H1 (cell line): ENCODE data around the gene GUCY1A2. TPM values are rescaled to one million over a fixed set of nuclear protein-coding genes. Genes with fewer than 3 reads are reported as not detected.

Source experiments
- CTCF ChIA-PET: fragments of 300-600 bp; sonication (Branson Sonifier 250); formaldehyde crosslinking; loops from one replicate; lab custom pipeline; 2021; ENCODE audit not compliant: partially characterized antibody; lab: Charles Lee
- POLR2A ChIA-PET: fragments of 300-600 bp; sonication (Branson Sonifier 250); formaldehyde crosslinking; loops from one replicate; lab custom pipeline; 2021; ENCODE audit warnings: inconsistent platforms; ENCODE audit not compliant: partially characterized antibody; lab: Charles Lee
- DNase-seq, 2 experiments: peaks; one replicate each; pipeline versions ENCODE4 v3.0.0 to v3.0.0-alpha.2; 2010 to 2022; ENCODE audit warnings: low spot score in 2 of 2, low read depth in 1 of 2, mixed read lengths in 1 of 2
- FAIRE-seq: peaks from 2 replicates; lab custom pipeline; 2011; peaks lifted over from hg19 to GRCh38; lab: Jason Lieb, UNC
- H2AFZ ChIP-seq: 2 replicates; pipeline ENCODE4 v1.8.1; 2012; ENCODE audit warnings: low read length, inconsistent platforms
- H2AK5ac ChIP-seq: 2 replicates; pipeline ENCODE4 v1.6.1; 2013; ENCODE audit warnings: low read depth, low read length
- H2BK120ac ChIP-seq: replicated peaks from 2 replicates; pipeline ENCODE3; 2013; ENCODE audit warnings: low read depth, low read length, inconsistent platforms
- H2BK12ac ChIP-seq: 2 replicates; pipeline ENCODE4 v1.6.1; 2013; ENCODE audit warnings: low read depth, low read length
- H2BK15ac ChIP-seq: 2 replicates; pipeline ENCODE4 v1.6.1; 2013; ENCODE audit warnings: low read length
- H2BK20ac ChIP-seq: 2 replicates; pipeline ENCODE4 v1.6.1; 2013; ENCODE audit warnings: low read length
- H2BK5ac ChIP-seq: 2 replicates; pipeline ENCODE4 v1.6.1; 2013; ENCODE audit warnings: low read depth, low read length
- H3K14ac ChIP-seq: 2 replicates; pipeline ENCODE4 v1.6.1; 2013; ENCODE audit warnings: inconsistent platforms; ENCODE audit not compliant: insufficient read length
- H3K18ac ChIP-seq: 2 replicates; pipeline ENCODE4 v1.6.1; 2013; ENCODE audit warnings: low read length; ENCODE audit errors: extremely low read depth
- H3K23ac ChIP-seq: 2 replicates; pipeline ENCODE4 v1.6.1; 2013; ENCODE audit warnings: inconsistent platforms; ENCODE audit not compliant: insufficient read length
- H3K23me2 ChIP-seq: 2 replicates; pipeline ENCODE4 v1.6.1; 2013; ENCODE audit warnings: low read depth, low read length
- H3K27ac ChIP-seq: 2 replicates; pipeline ENCODE4 v1.6.1; 2011; ENCODE audit warnings: low read depth, low read length, inconsistent platforms
- H3K27me3 ChIP-seq, 4 experiments: replicated peaks in 1 of 4; 1 replicate in 1 of 4; 2 replicates in 3 of 4; pipeline versions ENCODE4 v1.6.1 to v1.8.1; 2011 to 2013; ENCODE audit warnings: low read length in 3 of 4, mild to moderate bottlenecking in 3 of 4, inconsistent platforms in 2 of 4, mixed read lengths in 2 of 4, moderate library complexity in 1 of 4; ENCODE audit not compliant: control insufficient read depth in 3 of 4, insufficient read depth in 3 of 4; ENCODE audit errors: extremely low read depth in 1 of 4
- H3K36me3 ChIP-seq, 4 experiments: 2 replicates each; pipeline versions ENCODE4 v1.6.1 to v1.8.1; 2011 to 2013; ENCODE audit warnings: mild to moderate bottlenecking in 4 of 4, low read length in 3 of 4, moderate library complexity in 2 of 4, control low read depth in 1 of 4, inconsistent platforms in 1 of 4; ENCODE audit not compliant: insufficient read depth in 4 of 4, control insufficient read depth in 2 of 4
- H3K4ac ChIP-seq: replicated peaks from 2 replicates; pipeline ENCODE3; 2013; ENCODE audit warnings: low read length, low read depth, mixed read lengths, inconsistent platforms; ENCODE audit not compliant: insufficient read length
- H3K4me1 ChIP-seq, 4 experiments: replicated peaks in 1 of 4; 1 replicate in 1 of 4; 2 replicates in 3 of 4; pipeline versions ENCODE4 v1.6.1 to v1.8.1; 2011 to 2013; ENCODE audit warnings: low read length in 3 of 4, inconsistent platforms in 2 of 4, mixed read lengths in 1 of 4; ENCODE audit not compliant: insufficient read depth in 4 of 4, control insufficient read depth in 3 of 4
- H3K4me2 ChIP-seq, 2 experiments: 2 replicates each; pipeline versions ENCODE4 v1.6.1 to v1.8.1; 2011 to 2013; ENCODE audit warnings: low read depth in 2 of 2, low read length in 2 of 2, control low read depth in 1 of 2, inconsistent platforms in 1 of 2, mild to moderate bottlenecking in 1 of 2; ENCODE audit not compliant: insufficient read depth in 1 of 2
- H3K4me3 ChIP-seq, 4 experiments: fragments of 200-600, 300-600 bp in 1 of 4; sonication (generic), shearing (Covaris generic), sonication (Bioruptor Twin) in 1 of 4; 2 replicates each; pipeline versions ENCODE4 v1.5.1 to v1.8.1; 2011 to 2016; ENCODE audit warnings: low read length in 4 of 4, low read depth in 3 of 4, control low read depth in 2 of 4, inconsistent platforms in 2 of 4, mild to moderate bottlenecking in 2 of 4, mixed read lengths in 1 of 4, moderate library complexity in 1 of 4; ENCODE audit not compliant: insufficient read depth in 2 of 4; ENCODE audit errors: extremely low read depth in 1 of 4
- H3K56ac ChIP-seq: replicated peaks from 2 replicates; pipeline ENCODE3; 2013; ENCODE audit warnings: low read depth, mild to moderate bottlenecking, mixed read lengths, low read length, inconsistent platforms; ENCODE audit not compliant: insufficient read length
- H3K79me1 ChIP-seq: 2 replicates; pipeline ENCODE4 v1.6.1; 2013; ENCODE audit warnings: low read depth, low read length, control low read depth
- H3K79me2 ChIP-seq, 2 experiments: 2 replicates each; pipeline versions ENCODE4 v1.6.1 to v1.8.1; 2012 to 2013; ENCODE audit warnings: low read length in 2 of 2, mild to moderate bottlenecking in 2 of 2, inconsistent platforms in 1 of 2; ENCODE audit not compliant: insufficient read depth in 2 of 2, control insufficient read depth in 1 of 2
- H3K9ac ChIP-seq, 4 experiments: replicated peaks in 1 of 4; 1 replicate in 1 of 4; 2 replicates in 3 of 4; pipeline versions ENCODE4 v1.6.1 to v1.8.1; 2011 to 2013; ENCODE audit warnings: low read depth in 3 of 4, low read length in 3 of 4, control low read depth in 2 of 4, mild to moderate bottlenecking in 2 of 4, moderate library complexity in 2 of 4, inconsistent platforms in 1 of 4; ENCODE audit errors: extremely low read depth in 1 of 4
- H3K9me3 ChIP-seq, 2 experiments: 2 replicates each; pipeline versions ENCODE4 v1.6.1 to v1.8.1; 2012 to 2013; ENCODE audit warnings: mild to moderate bottlenecking in 2 of 2, moderate library complexity in 2 of 2, control low read depth in 1 of 2, inconsistent platforms in 1 of 2, low read depth in 1 of 2, low read length in 1 of 2, mixed read lengths in 1 of 2; ENCODE audit not compliant: insufficient read depth in 2 of 2
- H4K20me1 ChIP-seq, 2 experiments: replicated peaks in 1 of 2; 2 replicates each; pipeline versions ENCODE3 to v1.8.1; 2011 to 2013; ENCODE audit warnings: inconsistent platforms in 2 of 2, low read length in 2 of 2, mild to moderate bottlenecking in 1 of 2; ENCODE audit not compliant: insufficient read depth in 2 of 2, control insufficient read depth in 1 of 2
- H4K5ac ChIP-seq: 2 replicates; pipeline ENCODE4 v1.6.1; 2013; ENCODE audit warnings: low read length, low read depth, mixed read lengths, inconsistent platforms; ENCODE audit not compliant: insufficient read length
- H4K8ac ChIP-seq: 2 replicates; pipeline ENCODE4 v1.8.0; 2013; ENCODE audit warnings: mild to moderate bottlenecking, moderate library complexity, low read length, inconsistent platforms; ENCODE audit not compliant: insufficient read depth; ENCODE audit errors: extremely low read depth
- H4K91ac ChIP-seq: replicated peaks from 2 replicates; pipeline ENCODE3; 2013; ENCODE audit warnings: low read length, mixed read lengths, inconsistent platforms; ENCODE audit not compliant: insufficient read length
- BCL11A ChIP-seq, 2 experiments: IDR thresholded peaks; one replicate each; pipeline ENCODE4 v1.6.1; 2011; ENCODE audit warnings: low read depth in 2 of 2, low read length in 2 of 2, mild to moderate bottlenecking in 2 of 2
- CHD2 ChIP-seq: IDR thresholded peaks from 2 replicates; pipeline ENCODE4 v1.6.1; 2012; ENCODE audit warnings: low read length, improper control_type of control experiment
- JUN ChIP-seq: IDR thresholded peaks from 2 replicates; pipeline ENCODE4 v1.6.1; 2011; ENCODE audit warnings: low read depth, mild to moderate bottlenecking, improper control_type of control experiment, low read length
- KDM5A ChIP-seq: fragments of 200-600 bp; IDR thresholded peaks from 2 replicates; pipeline ENCODE4 v1.7.1; 2012; ENCODE audit warnings: mild to moderate bottlenecking, low read length, inconsistent platforms, mixed read lengths
- MAFK ChIP-seq: IDR thresholded peaks from 2 replicates; pipeline ENCODE4 v1.6.1; 2012; ENCODE audit warnings: low read depth, mild to moderate bottlenecking, improper control_type of control experiment, low read length
- NRF1 ChIP-seq: IDR thresholded peaks from 2 replicates; pipeline ENCODE4 v1.6.1; 2011; ENCODE audit warnings: mild to moderate bottlenecking, low read depth, low read length, improper control_type of control experiment
- PHF8 ChIP-seq: fragments of 200-600 bp; sonication (generic); conservative IDR thresholded peaks from 2 replicates; pipeline ENCODE4 v1.7.1; 2012; ENCODE audit warnings: low read depth, mild to moderate bottlenecking, inconsistent platforms, low read length, moderate library complexity
- TBP ChIP-seq: IDR thresholded peaks from 2 replicates; pipeline ENCODE4 v1.6.1; 2011; ENCODE audit warnings: low read depth, low read length, improper control_type of control experiment
- TEAD4 ChIP-seq: IDR thresholded peaks from 2 replicates; pipeline ENCODE4 v1.6.1; 2012; ENCODE audit warnings: low read depth, low read length, inconsistent platforms, mixed read lengths
- YY1 ChIP-seq: IDR thresholded peaks from 2 replicates; pipeline ENCODE4 v1.6.1; 2011; ENCODE audit warnings: low read depth, mild to moderate bottlenecking, low read length
- WGBS, 2 experiments: shearing (Covaris generic) in 1 of 2; methylation state at CpG; one replicate each; pipeline versions ENCODE4 v1.1.6 to v1.1.7; 2013 to 2015; ENCODE audit warnings: low lambda C conversion rate in 2 of 2, mixed read lengths in 2 of 2, inconsistent platforms in 1 of 2, low coverage in 1 of 2, missing lambda C conversion rate in 1 of 2; ENCODE audit not compliant: insufficient replicate concordance in 2 of 2, insufficient coverage in 1 of 2, insufficient read length in 1 of 2; ENCODE audit errors: extremely low coverage in 1 of 2, missing lambda C conversion rate in 1 of 2; 5-methylcytosine and 5-hydroxymethylcytosine counted together
- polyA plus RNA-seq, 7 experiments: library from polyadenylated mRNA; depleted of rRNA in 3 of 7; stranded (reverse) in 5 of 7; unstranded in 2 of 7; fragments of >200 nt in 5 of 7; fragments of 200-250 nt in 2 of 7; gene quantifications; 1 replicate in 5 of 7; 2 replicates in 1 of 7; 4 replicates in 1 of 7; pipeline versions ENCODE4 v1.2.1 to v1.2.3, GENCODE V29; 2011 to 2013; ENCODE audit warnings: missing spikeins in 2 of 7, mixed read lengths in 2 of 7
- total RNA-seq: library from RNA; stranded (reverse); fragmentation: NEBNext Ultra II Directional; extraction: Animal tissue kit (Norgen Biotek cat#: 25700); gene quantifications from 2 replicates; pipeline ENCODE4 v1.2.1, GENCODE V29; 2021

Gene GUCY1A2
- total and polyA plus RNA-seq, 2 of the 8 experiments (the other 6 are each of a cell fraction or from before 2014, with no cell fraction given), result 0.11 to 1.9 TPM

DNA sequence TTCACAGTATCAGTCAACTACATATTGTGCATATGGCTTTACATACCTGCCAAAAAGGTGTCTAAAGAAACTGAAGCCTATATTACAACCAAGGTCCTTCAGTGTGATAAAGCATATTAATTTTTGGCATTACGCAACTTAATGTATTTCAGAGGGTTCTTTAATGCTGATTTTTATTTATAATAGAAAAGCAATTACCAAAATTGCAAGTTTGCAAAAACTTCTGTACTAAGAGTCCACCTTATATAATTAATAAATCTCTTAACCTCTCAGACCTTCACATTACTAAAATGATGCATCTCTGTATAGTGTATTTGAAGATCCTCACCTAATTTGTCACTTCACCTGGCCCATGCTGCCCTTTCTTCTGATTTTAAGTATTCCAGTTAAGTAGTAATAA is 128.6 kb downstream of the GUCY1A2 start:
- Histone ChIP-seq H3K23ac (no peak overlapping the region), H3K4me3 (no peak overlapping the region), H3K36me3 (no peaks in the 10 kb centered on the region), H3K79me2 (no peaks in the 10 kb centered on the region), H2BK20ac (no peak overlapping the region), H3K56ac (no peak overlapping the region), H2BK15ac (no peak overlapping the region), H2BK120ac (no peak overlapping the region), H4K20me1 (no peaks in the 10 kb centered on the region), H2AFZ (no peak overlapping the region), H3K9me3 (no peaks in the 10 kb centered on the region), H3K27me3 (no peaks in the 10 kb centered on the region), H2BK5ac (no peak overlapping the region), H3K27ac (no peak overlapping the region), H3K79me1 (no peaks in the 10 kb centered on the region), H3K18ac (no peak overlapping the region), H3K9ac (no peak overlapping the region), H3K14ac (no peak overlapping the region), H4K5ac (no peak overlapping the region), H2AK5ac (no peak overlapping the region), H3K23me2 (no peaks in the 10 kb centered on the region), H4K91ac (no peak overlapping the region), H2BK12ac (no peak overlapping the region), H3K4me1 (no peaks in the 10 kb centered on the region), H4K8ac (no peak overlapping the region), H3K4me2 (no peak overlapping the region), H3K4ac (no peak overlapping the region)
- CTCF ChIA-PET, result no interaction called here
- 96% methylated on average over 1 of the region's 1 CpG; no CpG with 5 or more reads in 1 of the 2 experiments for WGBS, 2 experiments
- DNase-seq (no peak), FAIRE-seq (no peak)
- no peak for TF ChIP-seq JUN
- no peak for TF ChIP-seq TBP
- TF ChIP-seq BCL11A (IDR thresholded peaks at IDR 0.05; ENCODE audit: low read depth in 2 of 2, low read length in 2 of 2), result no peak
- no peak for TF ChIP-seq CHD2
- TF ChIP-seq KDM5A, result no peak
- no peak for TF ChIP-seq NRF1
- TF ChIP-seq YY1, result no peak
- TF ChIP-seq TEAD4, result no peak
- no peak for TF ChIP-seq MAFK
- no peak for TF ChIP-seq PHF8
- POLR2A ChIA-PET, result no interaction called here
